CD14-positive monocyte (primary cell): ENCODE measurements around the gene CCNDBP1. TPM values are rescaled to one million over a fixed set of nuclear protein-coding genes. Genes with fewer than 3 reads are reported as not detected.

ENCODE experiments used
- DNase-seq, 3 donors: peaks; one replicate each; pipeline ENCODE4 v3.0.0-alpha.2; 2011 to 2022
- H2AFZ ChIP-seq: 2 replicates; pipeline ENCODE4 v1.6.0; 2012; ENCODE audit warnings: mild to moderate bottlenecking, low read depth, low read length, inconsistent platforms; ENCODE audit not compliant: insufficient read depth, poor library complexity, severe bottlenecking
- H3K27ac ChIP-seq, 2 donors: 1 replicate in 1 of 2; 2 replicates in 1 of 2; pipeline ENCODE4 v1.5.1; 2012 to 2013; ENCODE audit warnings: low read length in 2 of 2, control low read depth in 1 of 2, inconsistent platforms in 1 of 2, low read depth in 1 of 2, mild to moderate bottlenecking in 1 of 2
- H3K27me3 ChIP-seq, 2 donors: one replicate each; pipeline versions ENCODE4 v1.6.0 to v1.6.1; 2011 to 2013; ENCODE audit warnings: low read length in 2 of 2; ENCODE audit not compliant: control insufficient read depth in 2 of 2, insufficient read depth in 2 of 2
- H3K36me3 ChIP-seq, 2 donors: replicated peaks in 1 of 2; 1 replicate in 1 of 2; 2 replicates in 1 of 2; pipeline versions ENCODE4 v1.5.1 to v1.6.1; 2012 to 2013; ENCODE audit warnings: low read length in 2 of 2, control low read depth in 1 of 2, inconsistent platforms in 1 of 2, mild to moderate bottlenecking in 1 of 2; ENCODE audit not compliant: insufficient read depth in 2 of 2, control insufficient read depth in 1 of 2
- H3K4me1 ChIP-seq, 2 donors: 1 replicate in 1 of 2; 2 replicates in 1 of 2; pipeline versions ENCODE4 v1.5.1 to v1.6.1; 2012 to 2013; ENCODE audit warnings: low read length in 2 of 2, control low read depth in 1 of 2, inconsistent platforms in 1 of 2, mild to moderate bottlenecking in 1 of 2, moderate library complexity in 1 of 2; ENCODE audit not compliant: insufficient read depth in 2 of 2, control insufficient read depth in 1 of 2
- H3K4me2 ChIP-seq: replicated peaks from 2 replicates; pipeline ENCODE3; 2012; ENCODE audit warnings: low read length, moderate library complexity, mild to moderate bottlenecking; ENCODE audit not compliant: poor library complexity, severe bottlenecking; ENCODE audit errors: extremely low read depth
- H3K4me3 ChIP-seq, 3 experiments: fragments of 200-600 bp in 1 of 3; sonication (generic) in 1 of 3; replicated peaks in 1 of 3; 1 replicate in 2 of 3; 2 replicates in 1 of 3; pipeline ENCODE4 v1.5.1; 2011 to 2013; ENCODE audit warnings: low read length in 3 of 3, mild to moderate bottlenecking in 3 of 3, control low read depth in 2 of 3, low read depth in 2 of 3, inconsistent platforms in 1 of 3, moderate library complexity in 1 of 3
- H3K79me2 ChIP-seq: 2 replicates; pipeline ENCODE4 v1.6.0; 2012; ENCODE audit warnings: mild to moderate bottlenecking, control low read depth, inconsistent platforms, low read length, moderate library complexity; ENCODE audit not compliant: insufficient read depth
- H3K9ac ChIP-seq: 2 replicates; pipeline ENCODE4 v1.6.0; 2017; ENCODE audit warnings: low read length, mild to moderate bottlenecking; ENCODE audit not compliant: insufficient read depth, poor library complexity, severe bottlenecking
- H3K9me3 ChIP-seq, 2 donors: replicated peaks in 1 of 2; 1 replicate in 1 of 2; 2 replicates in 1 of 2; pipeline versions ENCODE4 v1.5.1 to v1.6.1; 2012 to 2013; ENCODE audit warnings: low read length in 2 of 2, control low read depth in 1 of 2; ENCODE audit not compliant: control insufficient read depth in 1 of 2, insufficient read depth in 1 of 2
- H4K20me1 ChIP-seq: 2 replicates; pipeline ENCODE4 v1.6.0; 2012; ENCODE audit warnings: mild to moderate bottlenecking, low read length, control low read depth, moderate library complexity; ENCODE audit not compliant: insufficient read depth
- H3K27ac Mint-ChIP-seq, 7 donors: one replicate each; pipeline ENCODE4 v1.8.0; 2020; ENCODE audit warnings: mild to moderate bottlenecking in 7 of 7, mixed read lengths in 7 of 7, moderate library complexity in 6 of 7, inconsistent platforms in 2 of 7
- H3K27me3 Mint-ChIP-seq, 3 donors: one replicate each; pipeline ENCODE4 v1.8.0; 2021 to 2022; ENCODE audit warnings: low read depth in 3 of 3, mild to moderate bottlenecking in 3 of 3, mixed read lengths in 3 of 3, moderate library complexity in 3 of 3, inconsistent platforms in 1 of 3
- H3K36me3 Mint-ChIP-seq, 2 donors: one replicate each; pipeline ENCODE4 v1.8.0; 2020; ENCODE audit warnings: mixed read lengths in 2 of 2, inconsistent platforms in 1 of 2, mild to moderate bottlenecking in 1 of 2
- H3K4me1 Mint-ChIP-seq: one replicate; pipeline ENCODE4 v1.8.0; 2020; ENCODE audit warnings: mild to moderate bottlenecking, mixed read lengths
- H3K4me3 Mint-ChIP-seq, 2 donors: one replicate each; pipeline ENCODE4 v1.8.0; 2020; ENCODE audit warnings: mild to moderate bottlenecking in 2 of 2, mixed read lengths in 2 of 2, moderate library complexity in 1 of 2
- H3K9me3 Mint-ChIP-seq, 7 donors: one replicate each; pipeline ENCODE4 v1.8.0; 2020 to 2022; ENCODE audit warnings: mixed read lengths in 7 of 7, mild to moderate bottlenecking in 6 of 7, moderate library complexity in 6 of 7, inconsistent platforms in 2 of 7
- WGBS: methylation state at CpG from one replicate; pipeline ENCODE4 v1.1.5; 2013; ENCODE audit warnings: missing lambda C conversion rate; ENCODE audit not compliant: insufficient coverage; 5-methylcytosine and 5-hydroxymethylcytosine counted together
- intact Hi-C, 2 donors: fragments of 100-400 bp; cut with micrococcal nuclease; formaldehyde crosslinking; loops; one replicate each; pipeline versions ENCODE4 v1.15.0 to v1.15.1; 2023
- polyA plus RNA-seq, 3 donors: library from polyadenylated mRNA; depleted of rRNA in 1 of 3; unstranded in 2 of 3; stranded (reverse) in 1 of 3; fragments of 300-500 nt in 2 of 3; fragments of >200 nt in 1 of 3; fragmentation: Illumina TruSeq in 2 of 3; gene quantifications; 1 replicate in 2 of 3; 2 replicates in 1 of 3; pipeline ENCODE4 v1.2.3, GENCODE V29; 2012 to 2021
- TF ChIP-seq, protein P1 (sequence below): fragments of 200-600 bp; IDR thresholded peaks from one replicate; pipeline ENCODE4 v1.8.0; 2022; ENCODE audit warnings: antibody characterized with exemption, mild to moderate bottlenecking

The CCNDBP1 gene
- polyA plus RNA-seq, 3 donors = 79.2 to 205 (median 196) TPM

- Mint-ChIP-seq H3K4me1 (peaks cover 5% of the 10 kb centered on the region), H3K27me3 (peaks cover 11 to 18% (median 12%) of the 10 kb centered on the region in 3 donors), H3K4me3 (no peak overlapping the region), H3K27ac (no peak overlapping the region), H3K9me3 (peaks cover 0 to 7% (median 4%) of the 10 kb centered on the region in 7 donors), H3K36me3 (no peaks in the 10 kb centered on the region)
- Histone ChIP-seq H3K9me3 (no peaks in the 10 kb centered on the region), H3K9ac (no peak overlapping the region), H3K4me2 (no peak overlapping the region), H3K27ac (no peak overlapping the region), H2AFZ (no peak overlapping the region), H3K36me3 (no peaks in the 10 kb centered on the region), H3K4me3 (no peak overlapping the region), H3K4me1 (no peaks in the 10 kb centered on the region), H3K27me3 (no peaks in the 10 kb centered on the region), H3K79me2 (no peaks in the 10 kb centered on the region), H4K20me1 (no peaks in the 10 kb centered on the region)
- intact Hi-C loops = no loop called here
- DNase-seq = no peak
- TF ChIP-seq, protein P1, sequence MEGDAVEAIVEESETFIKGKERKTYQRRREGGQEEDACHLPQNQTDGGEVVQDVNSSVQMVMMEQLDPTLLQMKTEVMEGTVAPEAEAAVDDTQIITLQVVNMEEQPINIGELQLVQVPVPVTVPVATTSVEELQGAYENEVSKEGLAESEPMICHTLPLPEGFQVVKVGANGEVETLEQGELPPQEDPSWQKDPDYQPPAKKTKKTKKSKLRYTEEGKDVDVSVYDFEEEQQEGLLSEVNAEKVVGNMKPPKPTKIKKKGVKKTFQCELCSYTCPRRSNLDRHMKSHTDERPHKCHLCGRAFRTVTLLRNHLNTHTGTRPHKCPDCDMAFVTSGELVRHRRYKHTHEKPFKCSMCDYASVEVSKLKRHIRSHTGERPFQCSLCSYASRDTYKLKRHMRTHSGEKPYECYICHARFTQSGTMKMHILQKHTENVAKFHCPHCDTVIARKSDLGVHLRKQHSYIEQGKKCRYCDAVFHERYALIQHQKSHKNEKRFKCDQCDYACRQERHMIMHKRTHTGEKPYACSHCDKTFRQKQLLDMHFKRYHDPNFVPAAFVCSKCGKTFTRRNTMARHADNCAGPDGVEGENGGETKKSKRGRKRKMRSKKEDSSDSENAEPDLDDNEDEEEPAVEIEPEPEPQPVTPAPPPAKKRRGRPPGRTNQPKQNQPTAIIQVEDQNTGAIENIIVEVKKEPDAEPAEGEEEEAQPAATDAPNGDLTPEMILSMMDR = no peak
Observed at GRCh38 chr15:43212951-43213350, 27.7 kb downstream of the CCNDBP1 start.

DNA sequence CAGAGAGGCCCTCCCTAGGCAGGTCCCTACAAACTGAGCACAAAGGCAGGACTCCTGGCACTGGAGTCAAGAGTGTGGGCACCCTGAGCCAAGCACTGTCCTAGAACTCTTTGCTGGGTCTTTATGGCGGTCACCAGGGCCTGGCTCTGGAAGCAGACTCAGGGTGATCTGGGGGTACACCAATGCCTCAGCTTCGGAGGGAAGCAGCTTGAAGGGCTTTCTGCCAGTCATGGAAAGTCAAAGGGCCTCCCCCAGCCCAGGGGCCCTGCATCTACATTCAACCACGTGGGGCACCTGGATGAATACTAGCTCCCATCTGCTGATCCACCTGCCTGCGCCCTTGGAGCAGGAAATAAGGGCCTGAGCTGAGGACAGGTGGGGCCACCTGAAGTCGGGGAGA lies 28.3 kb downstream of the CCNDBP1 start:
- no peaks in the 10 kb centered on the region for H4K20me1 ChIP-seq
- H3K9me3 ChIP-seq = no peaks in the 10 kb centered on the region
- Mint-ChIP-seq H3K9me3 (peaks cover 0 to 7% (median 4%) of the 10 kb centered on the region in 7 donors), H3K36me3 (no peaks in the 10 kb centered on the region), H3K4me3 (no peak overlapping the region), H3K27ac (no peak overlapping the region), H3K4me1 (peaks cover 5% of the 10 kb centered on the region), H3K27me3 (peaks cover 9 to 14% (median 11%) of the 10 kb centered on the region in 3 donors)
- no peak for DNase-seq
- H2AFZ ChIP-seq = no peak overlapping the region
- TF ChIP-seq, protein P1 = no peak
- intact Hi-C loops = no loop called here
- H3K27me3 ChIP-seq = no peaks in the 10 kb centered on the region
- no peak overlapping the region for H3K4me3 ChIP-seq
- no peak overlapping the region for H3K9ac ChIP-seq
- H3K4me2 ChIP-seq = no peak overlapping the region
- 91% methylated on average over 5 of the region's 5 CpGs for WGBS
- no peak overlapping the region for H3K27ac ChIP-seq
- H3K36me3 ChIP-seq = no peaks in the 10 kb centered on the region
- no peaks in the 10 kb centered on the region for H3K4me1 ChIP-seq
- no peaks in the 10 kb centered on the region for H3K79me2 ChIP-seq
